HG03064 (cell line): ENCODE results near the gene CIAO2A.
"Not testable (repeated sequence)": the region's sequence is repeated elsewhere in the genome, so short reads cannot be mapped to it uniquely, and the experiment has no call there.

Experiments used
- ATAC-seq: cut with Tn5 transposase; IDR thresholded peaks from one replicate; pipeline ENCODE4 v1.9.1; 2021; ENCODE audit warnings: low read depth; ENCODE audit not compliant: unreplicated experiment

Gene CIAO2A, protein sequence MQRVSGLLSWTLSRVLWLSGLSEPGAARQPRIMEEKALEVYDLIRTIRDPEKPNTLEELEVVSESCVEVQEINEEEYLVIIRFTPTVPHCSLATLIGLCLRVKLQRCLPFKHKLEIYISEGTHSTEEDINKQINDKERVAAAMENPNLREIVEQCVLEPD

GRCh38 chr15:64093627-64094417 is at the start of gene CIAO2A:
Gene CIAO2A (minus strand): TSS chr15:64093838. CDS start chr15:64093768, 70 bp downstream.
- peak; percentile 67 for ATAC-seq

DNA sequence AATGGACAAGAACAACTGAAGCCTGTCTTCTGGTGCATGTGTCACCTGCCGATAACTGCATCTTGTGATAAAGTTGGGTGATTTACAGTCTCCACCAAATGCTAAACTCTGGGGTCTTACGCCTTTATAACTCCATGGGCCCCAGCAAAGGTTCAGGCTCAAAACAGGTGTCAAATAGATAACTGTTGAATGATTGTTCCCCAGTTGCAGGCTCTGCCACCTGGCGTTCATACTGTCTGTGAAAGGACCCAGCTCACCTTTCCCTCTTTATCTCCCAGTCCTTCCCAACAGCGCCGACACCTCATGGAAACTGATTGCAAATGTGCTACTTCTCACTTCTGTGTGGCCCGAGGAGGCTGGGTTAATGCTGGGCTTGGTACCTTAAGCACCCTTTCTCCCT is 49.6 kb upstream of the CIAO2A start:
- ATAC-seq = no peak

DNA sequence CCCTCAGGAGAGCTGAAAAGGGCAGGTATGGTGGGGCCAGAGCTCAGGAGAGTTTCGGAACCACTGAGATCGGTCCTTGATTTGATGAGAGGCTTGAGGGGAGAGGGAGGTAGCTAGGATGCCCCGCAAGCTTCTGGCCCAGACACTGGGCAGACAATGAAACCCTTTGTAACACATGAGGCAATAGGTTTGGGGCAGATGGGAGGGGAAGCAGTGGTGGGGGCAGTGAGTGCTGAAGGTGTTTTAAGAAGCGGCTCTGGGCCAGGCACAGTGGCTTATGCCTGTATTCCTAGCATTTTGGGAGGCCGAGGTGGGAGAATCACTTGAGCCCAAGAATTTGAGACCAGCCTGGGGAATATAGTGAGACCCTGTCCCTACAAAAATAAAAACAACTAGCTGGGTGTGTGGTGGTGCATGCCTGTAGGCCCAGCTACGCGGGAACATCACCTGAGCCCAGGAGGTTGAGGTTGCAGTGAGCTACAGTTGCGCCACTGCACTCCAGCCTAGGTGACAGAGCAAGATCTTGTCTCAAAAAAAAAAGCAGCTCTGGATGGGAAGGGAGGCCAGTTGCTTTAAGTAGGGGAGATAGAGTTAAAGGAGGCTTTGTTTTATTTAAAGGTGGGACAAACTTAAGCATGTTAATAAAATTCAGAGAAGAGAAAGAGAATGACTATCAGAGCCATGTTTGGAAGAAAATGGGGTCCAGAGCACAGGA is 48.3 kb upstream of the CIAO2A start:
- ATAC-seq = no peak

DNA sequence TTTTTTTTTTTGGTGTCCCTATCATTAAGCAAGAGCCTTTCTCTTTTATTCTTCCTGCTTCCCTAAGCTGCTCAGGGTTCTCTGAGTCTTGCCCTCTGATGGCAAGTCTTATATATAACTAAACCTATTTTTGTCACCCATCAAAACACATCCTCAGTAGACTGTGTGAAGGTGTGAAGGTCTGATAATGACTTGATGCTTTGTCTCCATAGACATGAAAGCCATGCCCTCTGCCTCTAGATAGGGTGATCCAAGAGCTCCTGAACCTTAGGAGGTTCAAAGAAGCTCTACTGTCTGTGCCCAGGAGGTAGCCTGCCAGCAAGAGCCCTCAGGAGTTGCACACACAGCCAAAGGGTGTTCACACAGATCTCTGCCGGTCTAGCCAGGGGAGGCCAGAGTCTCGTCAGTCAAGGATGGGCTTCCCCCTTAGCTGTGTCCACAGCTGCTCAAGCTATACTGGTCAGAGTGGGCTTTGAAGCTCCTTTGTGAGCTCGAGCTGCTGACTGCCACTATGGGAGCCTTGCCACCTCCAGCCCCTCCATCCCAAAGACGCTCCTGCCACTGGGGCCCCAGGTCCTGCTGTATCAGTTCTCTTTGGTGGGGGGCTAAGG is 44.8 kb upstream of the CIAO2A start:
- ATAC-seq = no peak

DNA sequence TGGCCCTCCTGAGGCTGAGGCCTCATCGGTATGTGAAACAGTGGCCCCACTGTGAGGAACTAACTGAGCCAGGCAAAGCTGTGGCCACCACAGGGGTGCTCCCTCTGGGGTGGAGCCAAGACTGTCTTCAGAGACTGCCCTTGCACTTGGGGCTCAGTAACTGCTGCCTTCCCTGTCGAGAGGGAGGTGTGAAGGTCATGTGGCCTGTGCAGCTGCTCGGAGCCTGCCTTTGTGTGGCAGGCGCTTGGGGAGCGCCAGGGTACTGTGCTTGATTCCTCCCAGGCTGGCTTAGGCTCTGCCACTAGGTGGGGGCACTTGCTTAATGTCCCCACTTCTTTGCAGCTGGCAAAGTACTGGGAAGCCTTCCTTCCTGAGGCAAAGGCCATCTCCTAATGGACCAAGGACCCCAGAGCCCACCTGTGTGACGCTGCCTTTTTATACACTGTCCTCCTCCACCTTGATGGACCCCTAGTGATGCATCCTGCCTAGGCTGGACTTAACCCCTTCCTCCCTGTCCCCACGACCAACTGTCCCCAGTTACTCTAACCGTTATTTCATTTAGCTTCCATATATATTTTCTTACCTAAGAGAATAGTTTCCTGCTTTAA is 43.7 kb upstream of the CIAO2A start:
- no peak for ATAC-seq

- ATAC-seq = no peak
Observed at GRCh38 chr15:64136347-64136746, 42.7 kb upstream of the CIAO2A start.

- ATAC-seq = no peak
Observed at GRCh38 chr15:64134345-64134829, 40.7 kb upstream of the CIAO2A start.

- no peak for ATAC-seq
Observed at GRCh38 chr15:64133623-64134344, 40.1 kb upstream of the CIAO2A start.

DNA sequence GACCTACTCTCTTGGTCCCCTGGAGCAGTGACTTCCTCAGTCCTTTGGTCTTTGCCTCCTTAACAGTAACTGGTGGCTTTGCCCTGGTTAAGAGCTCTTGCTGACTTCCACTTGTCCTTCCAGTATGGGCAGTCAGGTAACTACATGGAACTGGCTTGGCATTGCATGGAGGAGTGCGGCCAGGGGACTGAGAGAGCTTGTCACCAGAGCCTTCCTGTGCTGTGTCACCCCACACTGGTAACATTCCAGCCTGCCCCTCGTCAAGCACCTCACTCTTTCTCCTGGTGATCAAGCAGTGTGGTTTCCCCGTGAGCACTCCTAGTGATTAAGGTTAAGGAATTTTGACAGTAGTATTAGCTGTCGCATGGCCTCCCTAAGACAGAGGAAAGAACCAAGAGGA is 38.6 kb upstream of the CIAO2A start:
- ATAC-seq = no peak

GRCh38 chr15:64131547-64131946 is 37.9 kb upstream of the CIAO2A start:
- ATAC-seq = no peak

DNA sequence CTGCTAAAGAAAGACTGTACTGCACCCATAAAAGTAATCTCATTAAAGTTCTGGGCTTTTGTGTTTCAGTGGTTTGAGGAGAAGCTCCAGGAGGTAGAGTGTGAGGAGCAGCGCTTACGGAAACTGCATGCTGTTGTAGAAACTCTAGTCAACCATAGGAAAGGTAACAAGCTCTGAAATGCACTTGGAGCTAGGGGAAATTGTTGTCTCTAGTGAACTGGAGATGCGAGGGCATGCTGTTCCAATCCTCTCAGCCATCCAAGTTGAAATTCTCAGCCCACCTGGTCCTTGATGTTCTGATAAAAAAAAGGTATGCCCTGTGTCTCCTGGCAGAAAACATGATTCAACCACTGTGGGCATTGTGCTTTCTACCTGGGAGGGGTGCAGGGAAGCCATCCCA is 36.5 kb upstream of the CIAO2A start:
- no peak for ATAC-seq

- no peak for ATAC-seq
Observed at GRCh38 chr15:64127521-64128270, 34.1 kb upstream of the CIAO2A start.

- no peak for ATAC-seq
Observed at GRCh38 chr15:64125978-64126377, 32.3 kb upstream of the CIAO2A start.

- ATAC-seq = no peak
Observed at GRCh38 chr15:64122936-64123351, 29.3 kb upstream of the CIAO2A start.

DNA sequence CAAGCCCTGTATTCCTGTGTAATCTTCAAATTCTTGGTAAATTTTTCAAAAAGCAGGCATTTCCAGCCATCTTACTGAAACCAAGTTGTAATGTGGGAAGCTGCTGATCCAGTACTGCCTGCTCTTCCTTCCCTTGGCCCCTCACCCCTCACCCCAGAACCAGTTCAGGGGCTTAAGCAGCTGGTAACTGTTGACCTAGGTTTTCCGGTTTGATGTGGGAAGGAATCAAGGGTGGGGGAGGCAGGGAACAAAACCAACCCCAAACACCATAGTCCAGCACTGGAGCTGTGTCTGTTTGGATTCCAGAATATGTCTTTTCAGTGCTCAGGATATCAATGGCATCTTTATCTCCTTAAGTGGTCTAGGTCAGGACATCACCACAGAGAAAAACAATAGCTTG is 28.8 kb upstream of the CIAO2A start:
- ATAC-seq = no peak

- ATAC-seq = no peak
Observed at GRCh38 chr15:64121614-64122013, 28.0 kb upstream of the CIAO2A start.

- ATAC-seq = not testable (repeated sequence)
Observed at GRCh38 chr15:64120322-64120721, 26.7 kb upstream of the CIAO2A start.

- no peak for ATAC-seq
Observed at GRCh38 chr15:64117759-64118487, 24.3 kb upstream of the CIAO2A start.

- no peak for ATAC-seq
Observed at GRCh38 chr15:64112904-64113303, 19.3 kb upstream of the CIAO2A start.
